ENCODE results near the gene MDN1.

GRCh38 chr6:89708316-89708715 is 111.3 kb downstream of the MDN1 start:
- TF ChIP-seq EP300 (IDR thresholded peaks at IDR 0.05) (no peak), POLR2A (IDR thresholded peaks at IDR 0.05) (no peak), CTCF (IDR thresholded peaks at IDR 0.05) (no peak)

Data from stomach (tissue), 4 donors.